ENCODE results near the gene PRKCH. TPM values are rescaled to one million over a fixed set of nuclear protein-coding genes. Genes with fewer than 3 reads are reported as not detected.

Gene PRKCH
- total and polyA plus RNA-seq, 2 of the 13 experiments (the other 11 are each of a cell fraction or from before 2014, with no cell fraction given), result 0.48 to 1.3 TPM

DNA sequence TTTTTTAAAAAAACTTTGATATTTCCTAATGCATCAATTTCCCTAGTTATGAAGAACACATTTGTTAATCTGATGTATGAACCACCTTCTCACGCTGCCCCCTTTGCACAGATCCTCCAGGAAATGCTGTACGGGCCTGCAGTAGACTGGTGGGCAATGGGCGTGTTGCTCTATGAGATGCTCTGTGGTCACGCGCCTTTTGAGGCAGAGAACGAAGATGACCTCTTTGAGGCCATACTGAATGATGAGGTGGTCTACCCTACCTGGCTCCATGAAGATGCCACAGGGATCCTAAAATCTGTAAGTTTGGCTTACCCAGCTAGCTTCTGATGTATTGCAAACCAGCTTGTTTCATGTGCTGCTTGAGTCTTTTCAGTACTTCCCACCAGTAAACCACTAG, 208.9 kb downstream of the PRKCH start:
- BruUV-seq (replicated peaks), result no TSS peak
- ATAC-seq, result no peak

More for the DNA sequence above, 208.9 kb downstream of the PRKCH start:
- TF ChIP-seq, protein P1, sequence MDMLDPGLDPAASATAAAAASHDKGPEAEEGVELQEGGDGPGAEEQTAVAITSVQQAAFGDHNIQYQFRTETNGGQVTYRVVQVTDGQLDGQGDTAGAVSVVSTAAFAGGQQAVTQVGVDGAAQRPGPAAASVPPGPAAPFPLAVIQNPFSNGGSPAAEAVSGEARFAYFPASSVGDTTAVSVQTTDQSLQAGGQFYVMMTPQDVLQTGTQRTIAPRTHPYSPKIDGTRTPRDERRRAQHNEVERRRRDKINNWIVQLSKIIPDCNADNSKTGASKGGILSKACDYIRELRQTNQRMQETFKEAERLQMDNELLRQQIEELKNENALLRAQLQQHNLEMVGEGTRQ (IDR thresholded peaks at IDR 0.05; ENCODE audit: low read depth, low read length), result no peak
- TF ChIP-seq, protein P1 (CRISPR knock-in tag; IDR thresholded peaks at IDR 0.05; ENCODE audit: borderline replicate concordance), result no peak
- TF ChIP-seq MYC (CRISPR knock-in tag; IDR thresholded peaks at IDR 0.05; ENCODE audit: borderline replicate concordance), result no peak
- no peak for TF ChIP-seq RBM39 (IDR thresholded peaks at IDR 0.05; ENCODE audit: low read depth, low read length, poor library complexity, severe bottlenecking)
- TF ChIP-seq SRY (CRISPR knock-in tag; IDR thresholded peaks at IDR 0.05), result no peak
- no peak for TF ChIP-seq ZNF124 (CRISPR knock-in tag; IDR thresholded peaks at IDR 0.05)
- TF ChIP-seq ZNF709 (CRISPR knock-in tag; IDR thresholded peaks at IDR 0.05), result no peak
- TF ChIP-seq, protein P2, sequence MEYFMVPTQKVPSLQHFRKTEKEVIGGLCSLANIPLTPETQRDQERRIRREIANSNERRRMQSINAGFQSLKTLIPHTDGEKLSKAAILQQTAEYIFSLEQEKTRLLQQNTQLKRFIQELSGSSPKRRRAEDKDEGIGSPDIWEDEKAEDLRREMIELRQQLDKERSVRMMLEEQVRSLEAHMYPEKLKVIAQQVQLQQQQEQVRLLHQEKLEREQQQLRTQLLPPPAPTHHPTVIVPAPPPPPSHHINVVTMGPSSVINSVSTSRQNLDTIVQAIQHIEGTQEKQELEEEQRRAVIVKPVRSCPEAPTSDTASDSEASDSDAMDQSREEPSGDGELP (IDR thresholded peaks at IDR 0.05; ENCODE audit: borderline replicate concordance, low read depth), result no peak
- no peak for TF ChIP-seq MYNN (CRISPR knock-in tag; IDR thresholded peaks at IDR 0.05; ENCODE audit: low read depth)
- TF ChIP-seq ZZZ3 (CRISPR knock-in tag; IDR thresholded peaks at IDR 0.05; ENCODE audit: borderline replicate concordance), result no peak
- TF ChIP-seq, protein P3, sequence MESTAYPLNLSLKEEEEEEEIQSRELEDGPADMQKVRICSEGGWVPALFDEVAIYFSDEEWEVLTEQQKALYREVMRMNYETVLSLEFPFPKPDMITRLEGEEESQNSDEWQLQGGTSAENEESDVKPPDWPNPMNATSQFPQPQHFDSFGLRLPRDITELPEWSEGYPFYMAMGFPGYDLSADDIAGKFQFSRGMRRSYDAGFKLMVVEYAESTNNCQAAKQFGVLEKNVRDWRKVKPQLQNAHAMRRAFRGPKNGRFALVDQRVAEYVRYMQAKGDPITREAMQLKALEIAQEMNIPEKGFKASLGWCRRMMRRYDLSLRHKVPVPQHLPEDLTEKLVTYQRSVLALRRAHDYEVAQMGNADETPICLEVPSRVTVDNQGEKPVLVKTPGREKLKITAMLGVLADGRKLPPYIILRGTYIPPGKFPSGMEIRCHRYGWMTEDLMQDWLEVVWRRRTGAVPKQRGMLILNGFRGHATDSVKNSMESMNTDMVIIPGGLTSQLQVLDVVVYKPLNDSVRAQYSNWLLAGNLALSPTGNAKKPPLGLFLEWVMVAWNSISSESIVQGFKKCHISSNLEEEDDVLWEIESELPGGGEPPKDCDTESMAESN (CRISPR knock-in tag; conservative IDR thresholded peaks at IDR 0.05), result no peak
- no peak for TF ChIP-seq ZNF207 (IDR thresholded peaks at IDR 0.05; ENCODE audit: borderline replicate concordance)
- TF ChIP-seq ZNF234 (CRISPR knock-in tag; conservative IDR thresholded peaks at IDR 0.05), result no peak
- TF ChIP-seq ZFY (CRISPR knock-in tag; IDR thresholded peaks at IDR 0.05), result no peak
- Histone ChIP-seq H3K27me3 (ENCODE audit: control insufficient read depth in 1 of 2, insufficient read depth in 2 of 2, low read length in 2 of 2) (no peaks in the 10 kb centered on the region), H3K4me1 (ENCODE audit: insufficient read depth, low read length) (peaks cover 67% of the 10 kb centered on the region), H2AFZ (ENCODE audit: low read length) (no peak overlapping the region), H4K20me1 (ENCODE audit: insufficient read depth, low read length) (no peaks in the 10 kb centered on the region), H3K9ac (ENCODE audit: insufficient read depth, low read depth, low read length) (no peak overlapping the region), H3K9me3 (ENCODE audit: low read length) (no peaks in the 10 kb centered on the region), H3K36me3 (replicated peaks in 1 of 2; ENCODE audit: control insufficient read depth in 1 of 2, insufficient read depth in 2 of 2, low read length in 2 of 2) (no peaks in the 10 kb centered on the region), H3K4me3 (replicated peaks in 1 of 3; ENCODE audit: insufficient read depth in 1 of 3, low read depth in 2 of 3, low read length in 3 of 3) (no peak overlapping the region), H3K4me2 (ENCODE audit: low read depth, low read length) (no peak overlapping the region), H3K27ac (ENCODE audit: extremely low read length, insufficient read depth, low read length) (no peak overlapping the region), H3K79me2 (ENCODE audit: insufficient read depth, low read length) (no peaks in the 10 kb centered on the region)
- ChIA-PET POLR2A (no interaction called here), CTCF (ENCODE audit: low intra/inter-chr PET ratio, low total read pairs) (no interaction called here)
- 92% methylated on average over 3 of the region's 6 CpGs for WGBS (ENCODE audit: low lambda C conversion rate)
- intact Hi-C loops (cut with micrococcal nuclease; ENCODE audit: unreplicated experiment) (loop anchor here (10.0 kb wide), 1 partner anchor 305 kb away; no protein-coding TSS in a partner anchor), in situ Hi-C loops (cut with HindIII; ENCODE audit: extremely low pct_ligation_motif_present, low pct_unique_long_range_greater_than_20kb) (loop anchor here (10.0 kb wide), 1 partner anchor 55 kb away; no protein-coding TSS in a partner anchor)
- FAIRE-seq (no peak), DNase-seq (ENCODE audit: low spot score) (no peak)
